NCI-H1694 treated with DMSO at 0.1 percent for 48 hours (cell line): Measurements from ENCODE around the gene SGCE.
"Not testable (repeated sequence)": the region's sequence is repeated elsewhere in the genome, so short reads cannot be mapped to it uniquely, and the experiment has no call there.

Experiments used
- DNase-seq: peaks from one replicate; lab custom pipeline; 2025; lab: John Stamatoyannopoulos, UW

Gene SGCE

GRCh38 chr7:94655848-94656657 is at the start of gene SGCE:
SGCE (minus strand) TSS chr7:94656133; CDS start chr7:94656098, 35 bp downstream.
- peak; percentile 51 for DNase-seq

- not testable (repeated sequence) for DNase-seq
Observed at GRCh38 chr7:94705155-94706021, 49.5 kb upstream of the SGCE start.

GRCh38 chr7:94701555-94701973 is 45.6 kb upstream of the SGCE start:
- no peak for DNase-seq

GRCh38 chr7:94700926-94701554 is 45.1 kb upstream of the SGCE start:
- DNase-seq, result no peak

GRCh38 chr7:94698275-94698674 is 42.3 kb upstream of the SGCE start:
- no peak for DNase-seq

GRCh38 chr7:94697035-94697974 is 41.4 kb upstream of the SGCE start:
- no peak for DNase-seq

GRCh38 chr7:94687810-94688209 is 31.9 kb upstream of the SGCE start:
- no peak for DNase-seq

- DNase-seq, result no peak
Observed at GRCh38 chr7:94687076-94687475, 31.1 kb upstream of the SGCE start.

- DNase-seq, result no peak
Observed at GRCh38 chr7:94683066-94683465, 27.1 kb upstream of the SGCE start.

GRCh38 chr7:94679358-94679757 is 23.4 kb upstream of the SGCE start:
- no peak for DNase-seq

GRCh38 chr7:94676431-94676830 is 20.5 kb upstream of the SGCE start:
- no peak for DNase-seq

GRCh38 chr7:94675356-94675755 is 19.4 kb upstream of the SGCE start:
- no peak for DNase-seq

- no peak for DNase-seq
Observed at GRCh38 chr7:94671444-94672235, 15.7 kb upstream of the SGCE start.

- no peak for DNase-seq
Observed at GRCh38 chr7:94669773-94670495, 14.0 kb upstream of the SGCE start.

GRCh38 chr7:94666879-94667587 is 11.1 kb upstream of the SGCE start:
- DNase-seq, result no peak

- DNase-seq, result no peak
Observed at GRCh38 chr7:94665426-94665825, 9.5 kb upstream of the SGCE start.

- no peak for DNase-seq
Observed at GRCh38 chr7:94664023-94664422, 8.1 kb upstream of the SGCE start.

- no peak for DNase-seq
Observed at GRCh38 chr7:94662548-94662947, 6.6 kb upstream of the SGCE start.

- no peak for DNase-seq
Observed at GRCh38 chr7:94660006-94660405, 4.1 kb upstream of the SGCE start.
